CD4-positive, alpha-beta T cell (primary cell): ENCODE measurements around the gene ZNF865. TPM values are rescaled to one million over a fixed set of nuclear protein-coding genes. Genes with fewer than 3 reads are reported as not detected.

ENCODE experiments used
- ATAC-seq: fragments of 200-7000 bp; cut with Tn5 transposase; one replicate; pipeline ENCODE4 v1.10.0; 2022; ENCODE audit warnings: mild to moderate bottlenecking; ENCODE audit not compliant: poor library complexity
- CTCF ChIA-PET: fragments of 350-600 bp; sonication (Branson Sonifier 250); formaldehyde crosslinking; loops from one replicate; lab custom pipeline; 2021; ENCODE audit warnings: antibody characterized with exemption, inconsistent platforms; lab: Charles Lee
- POLR2A ChIA-PET: fragments of 350-600 bp; sonication (Branson Sonifier 250); formaldehyde crosslinking; loops from one replicate; lab custom pipeline; 2021; ENCODE audit warnings: antibody characterized with exemption, inconsistent platforms; lab: Charles Lee
- DNase-seq, 14 experiments: peaks; one replicate each; pipeline ENCODE4 v3.0.0-alpha.2; 2013 to 2020; ENCODE audit warnings: mixed read lengths in 2 of 14
- H3K27ac ChIP-seq, 2 donors: one replicate each; pipeline versions ENCODE4 v1.5.1 to v1.7.0; 2013; ENCODE audit warnings: low read length in 2 of 2, low read depth in 1 of 2, mild to moderate bottlenecking in 1 of 2
- H3K27me3 ChIP-seq, 2 experiments: 1 replicate in 1 of 2; 2 replicates in 1 of 2; pipeline versions ENCODE4 v1.6.1 to v1.7.0; 2013; ENCODE audit warnings: low read length in 2 of 2, control low read depth in 1 of 2, mild to moderate bottlenecking in 1 of 2, moderate library complexity in 1 of 2; ENCODE audit not compliant: insufficient read depth in 2 of 2, control insufficient read depth in 1 of 2
- H3K36me3 ChIP-seq: one replicate; pipeline ENCODE4 v1.6.1; 2013; ENCODE audit warnings: low read length, control low read depth; ENCODE audit not compliant: insufficient read depth
- H3K4me1 ChIP-seq: one replicate; pipeline ENCODE4 v1.6.1; 2013; ENCODE audit warnings: low read length, control low read depth; ENCODE audit not compliant: insufficient read depth
- H3K4me3 ChIP-seq: one replicate; pipeline ENCODE4 v1.5.1; 2013; ENCODE audit warnings: mild to moderate bottlenecking, low read length, moderate library complexity
- H3K9me3 ChIP-seq, 2 experiments: 1 replicate in 1 of 2; 2 replicates in 1 of 2; pipeline versions ENCODE4 v1.6.1 to v1.7.0; 2013; ENCODE audit warnings: low read length in 2 of 2, mild to moderate bottlenecking in 2 of 2, control low read depth in 1 of 2, moderate library complexity in 1 of 2; ENCODE audit not compliant: control insufficient read depth in 1 of 2, insufficient read depth in 1 of 2
- H3K27ac Mint-ChIP-seq: one replicate; pipeline ENCODE4 v1.8.0; 2020; ENCODE audit warnings: mixed read lengths
- H3K27me3 Mint-ChIP-seq: one replicate; pipeline ENCODE4 v1.8.0; 2021; ENCODE audit warnings: mixed read lengths
- H3K36me3 Mint-ChIP-seq: one replicate; pipeline ENCODE4 v1.8.0; 2021; ENCODE audit warnings: low read depth, mixed read lengths
- H3K4me1 Mint-ChIP-seq: one replicate; pipeline ENCODE4 v1.8.0; 2021; ENCODE audit warnings: low read depth, mixed read lengths
- H3K4me3 Mint-ChIP-seq: one replicate; pipeline ENCODE4 v1.8.0; 2020; ENCODE audit warnings: mild to moderate bottlenecking, mixed read lengths
- H3K9me3 Mint-ChIP-seq: one replicate; pipeline ENCODE4 v1.8.0; 2020; ENCODE audit warnings: mixed read lengths
- CTCF ChIP-seq: fragments of 200-600 bp; IDR thresholded peaks from one replicate; pipeline ENCODE4 v1.8.0; 2022; ENCODE audit warnings: antibody characterized with exemption, mild to moderate bottlenecking
- intact Hi-C, 2 experiments: fragments of 100-400 bp; cut with DNase I in 1 of 2; cut with micrococcal nuclease in 1 of 2; formaldehyde crosslinking; loops; one replicate each; pipeline versions ENCODE4 v1.15.1 to v1.9.0; 2023 to 2025; cut with DNase I, micrococcal nuclease
- total RNA-seq, 174 experiments: library from RNA in 2 of 174; stranded (reverse) in 2 of 174; gene quantifications; one replicate each; pipeline ENCODE4 v1.2.3 and lab custom pipeline; 2021 to 2026

The ZNF865 gene
- total RNA-seq, 2 experiments from 2014 or later = 12.0 to 12.9 TPM

- peak overlapping the region; percentile 89 for H3K4me3 Mint-ChIP-seq
- no peak for TF ChIP-seq CTCF
- intact Hi-C loops = loop anchor here (2.0 kb wide), 2 partner anchors 19 to 55 kb away; partner anchors contain the start of gene FIZ1 (in 1 of the 2)
- peaks cover 21% of the 10 kb centered on the region for H3K36me3 Mint-ChIP-seq
- POLR2A ChIA-PET = interaction anchor here (0.7 to 2.7 kb wide), 7 partner anchors 20 to 63 kb away, joined by 3 to 18 read pairs (median 5); partner anchors contain the start of genes FIZ1, ZNF524, ZNF784 and ZNF865
- H3K4me1 ChIP-seq = peaks cover 23% of the 10 kb centered on the region
- H3K36me3 ChIP-seq = no peaks in the 10 kb centered on the region
- H3K4me1 Mint-ChIP-seq = peaks cover 24% of the 10 kb centered on the region
- ATAC-seq = peak; percentile 58
- H3K4me3 ChIP-seq = peak overlapping the region; percentile 78
- peak overlapping the region; percentile 39 to 69 for H3K27ac ChIP-seq
- H3K27me3 ChIP-seq = no peaks in the 10 kb centered on the region
- CTCF ChIA-PET = interaction anchor here (0.9 to 4.7 kb wide), 2 partner anchors 26 to 52 kb away, joined by 4 to 19 read pairs; no protein-coding TSS in a partner anchor
- no peaks in the 10 kb centered on the region for H3K27me3 Mint-ChIP-seq
- peak in 1 of 14 experiments; percentile 42 for DNase-seq
- peaks cover 0 to 15% of the 10 kb centered on the region in 2 experiments for H3K9me3 ChIP-seq
- peak overlapping the region; percentile 86 for H3K27ac Mint-ChIP-seq
- H3K9me3 Mint-ChIP-seq = no peaks in the 10 kb centered on the region
Measured at GRCh38 chr19:55579766-55580621, 25.5 kb upstream of the ZNF865 start.

GRCh38 chr19:55580628-55581144 lies 24.8 kb upstream of the ZNF865 start, which contains the start of gene ZNF579:
TSS of gene ZNF579 (minus strand) at chr19:55580848. CDS start at chr19:55579639, 1,209 bp downstream.
- Histone ChIP-seq H3K36me3 (no peaks in the 10 kb centered on the region), H3K27me3 (no peaks in the 10 kb centered on the region), H3K9me3 (peaks cover 0 to 15% of the 10 kb centered on the region in 2 experiments), H3K27ac (peak within 1 kb of the TSS; percentile 52 to 69), H3K4me1 (peaks cover 25% of the 10 kb centered on the region), H3K4me3 (peak within 1 kb of the TSS; percentile 78)
- DNase-seq = peak; percentile 53 to 84 (median 66)
- intact Hi-C loops = loop anchor here (2.0 kb wide), 2 partner anchors 18 to 54 kb away; partner anchors contain the start of gene FIZ1 (in 1 of the 2)
- Mint-ChIP-seq H3K9me3 (no peaks in the 10 kb centered on the region), H3K27ac (peak within 1 kb of the TSS; percentile 86), H3K36me3 (peaks cover 21% of the 10 kb centered on the region), H3K27me3 (no peaks in the 10 kb centered on the region), H3K4me1 (peaks cover 31% of the 10 kb centered on the region), H3K4me3 (peak within 1 kb of the TSS; percentile 89)
- ChIA-PET CTCF (interaction anchor here (0.9 to 4.7 kb wide), 3 partner anchors 18 to 52 kb away, joined by 3 to 19 read pairs (median 4); partner anchors contain the start of gene FIZ1), POLR2A (interaction anchor here (0.7 to 2.7 kb wide), 9 partner anchors 19 to 173 kb away, joined by 3 to 18 read pairs (median 4); partner anchors contain the start of genes FIZ1, UBE2S, ZNF524 and ZNF784)
- TF ChIP-seq CTCF = no peak
- peak; percentile 69 for ATAC-seq
